OCI-LY1 (cell line): ENCODE results near the gene ZNF467.

Experiments
- EZH2 ChIP-seq: fragments of 200-600 bp; sonication (generic), shearing (Covaris generic); IDR thresholded peaks from 2 replicates; pipeline ENCODE4 v1.8.0; 2017; ENCODE audit warnings: borderline replicate concordance, mixed run types, mild to moderate bottlenecking, antibody characterized with exemption, low read length, moderate library complexity, mixed read lengths
- TF ChIP-seq, protein P1 (sequence below): fragments of 200-600 bp; sonication (generic), shearing (Covaris generic); IDR thresholded peaks from 2 replicates; pipeline ENCODE4 v1.5.1; 2017; ENCODE audit warnings: mild to moderate bottlenecking, antibody characterized with exemption, low read length, moderate library complexity, mixed read lengths

DNA sequence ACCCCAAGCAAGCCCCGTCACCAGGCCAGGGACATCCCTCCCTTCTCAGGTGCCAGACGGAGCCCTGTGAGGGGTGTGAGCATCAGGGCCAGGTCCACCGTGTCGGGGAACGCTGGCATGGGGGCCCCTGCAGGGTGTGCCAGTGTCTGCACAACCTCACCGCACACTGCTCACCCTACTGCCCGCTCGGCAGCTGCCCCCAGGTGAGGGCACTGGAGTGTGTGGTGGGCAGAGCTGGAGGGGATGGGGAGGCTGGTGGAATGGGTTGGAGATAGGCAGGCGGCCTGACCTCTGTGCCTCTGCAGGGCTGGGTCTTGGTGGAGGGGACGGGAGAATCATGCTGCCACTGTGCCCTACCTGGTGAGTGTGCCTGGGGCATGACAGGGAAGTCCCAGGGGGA is 19.9 kb upstream of the ZNF467 start:
- TF ChIP-seq EZH2 = no peak
- TF ChIP-seq, protein P1, sequence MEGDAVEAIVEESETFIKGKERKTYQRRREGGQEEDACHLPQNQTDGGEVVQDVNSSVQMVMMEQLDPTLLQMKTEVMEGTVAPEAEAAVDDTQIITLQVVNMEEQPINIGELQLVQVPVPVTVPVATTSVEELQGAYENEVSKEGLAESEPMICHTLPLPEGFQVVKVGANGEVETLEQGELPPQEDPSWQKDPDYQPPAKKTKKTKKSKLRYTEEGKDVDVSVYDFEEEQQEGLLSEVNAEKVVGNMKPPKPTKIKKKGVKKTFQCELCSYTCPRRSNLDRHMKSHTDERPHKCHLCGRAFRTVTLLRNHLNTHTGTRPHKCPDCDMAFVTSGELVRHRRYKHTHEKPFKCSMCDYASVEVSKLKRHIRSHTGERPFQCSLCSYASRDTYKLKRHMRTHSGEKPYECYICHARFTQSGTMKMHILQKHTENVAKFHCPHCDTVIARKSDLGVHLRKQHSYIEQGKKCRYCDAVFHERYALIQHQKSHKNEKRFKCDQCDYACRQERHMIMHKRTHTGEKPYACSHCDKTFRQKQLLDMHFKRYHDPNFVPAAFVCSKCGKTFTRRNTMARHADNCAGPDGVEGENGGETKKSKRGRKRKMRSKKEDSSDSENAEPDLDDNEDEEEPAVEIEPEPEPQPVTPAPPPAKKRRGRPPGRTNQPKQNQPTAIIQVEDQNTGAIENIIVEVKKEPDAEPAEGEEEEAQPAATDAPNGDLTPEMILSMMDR = no peak
